Kidney tubule cell (primary cell): ENCODE measurements around the gene FBXW5.

Source experiments
- DNase-seq: peaks from one replicate; pipeline ENCODE4 v3.0.0-alpha.2; 2018; ENCODE audit warnings: low spot score

The FBXW5 gene

DNA sequence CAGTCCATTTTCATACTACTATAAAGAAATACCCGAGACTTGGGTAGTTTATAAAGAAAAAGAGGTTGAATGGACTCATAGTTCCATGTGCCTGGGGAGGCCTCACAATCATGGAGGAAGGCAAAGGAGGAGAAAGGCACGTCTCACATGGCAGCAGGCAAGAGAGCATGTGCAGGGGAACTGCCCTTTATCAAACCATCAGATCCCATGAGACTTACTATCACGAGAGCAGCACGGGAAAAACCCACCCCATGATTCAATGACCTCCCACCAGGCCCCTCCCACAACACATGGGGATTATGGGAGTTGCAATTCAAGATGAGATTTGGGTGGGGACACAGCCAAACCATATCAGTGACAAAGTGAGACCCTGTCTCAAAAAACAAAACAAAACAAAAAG, 38.3 kb downstream of the FBXW5 start:
- no peak for DNase-seq

DNA sequence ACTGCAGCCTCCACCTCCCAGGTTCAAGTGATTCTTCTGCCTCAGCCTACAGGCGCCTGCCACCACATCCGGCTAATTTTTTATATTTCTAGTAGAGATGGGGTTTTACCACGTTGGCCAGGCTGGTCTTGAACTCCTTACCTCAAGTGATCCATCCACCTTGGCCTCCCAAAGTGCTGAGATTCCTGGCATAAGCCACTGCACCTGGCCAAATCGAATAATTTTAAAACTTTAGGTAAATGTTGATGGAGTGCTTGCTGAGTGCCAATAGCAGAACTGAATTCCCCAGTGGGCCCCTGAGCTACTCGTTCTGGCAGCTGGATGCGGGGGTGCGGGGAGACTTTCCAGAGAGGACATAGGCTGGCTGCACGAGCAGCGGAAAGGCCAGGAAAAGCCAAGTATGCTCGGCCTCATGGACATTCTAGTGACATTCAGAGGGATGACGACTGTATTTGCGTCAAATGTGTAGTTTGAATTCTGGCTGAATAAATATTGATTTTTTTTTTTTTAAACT, 41.4 kb downstream of the FBXW5 start:
- no peak for DNase-seq

DNA sequence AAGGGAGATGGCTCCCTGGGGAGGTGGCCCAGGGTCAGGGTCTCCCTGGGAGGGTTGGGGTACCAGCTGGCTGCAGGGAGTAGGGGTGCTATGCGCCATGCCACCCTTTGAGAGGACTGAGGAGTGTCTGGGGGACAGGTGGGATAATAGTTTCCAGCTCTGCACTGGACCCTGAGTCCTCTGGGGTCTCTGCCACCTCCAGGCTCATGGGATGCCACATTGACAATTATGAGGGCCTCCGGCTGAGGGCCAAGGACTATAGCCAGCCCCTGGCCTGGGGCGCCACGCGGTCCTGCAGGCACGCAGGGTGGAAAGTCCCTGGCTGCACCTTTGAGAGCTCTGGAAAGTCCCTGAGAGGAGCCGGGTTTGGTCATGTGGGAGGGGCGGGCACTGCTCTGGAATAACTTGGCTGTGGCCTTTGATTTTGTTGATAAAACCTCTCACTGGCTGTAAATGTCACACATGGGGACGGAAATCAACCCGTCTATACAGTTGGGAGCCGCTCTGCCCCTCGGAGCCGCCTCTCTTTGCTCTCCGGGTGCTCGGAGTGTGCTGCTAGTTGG, 42.2 kb downstream of the FBXW5 start:
- DNase-seq, result peak; percentile 95

DNA sequence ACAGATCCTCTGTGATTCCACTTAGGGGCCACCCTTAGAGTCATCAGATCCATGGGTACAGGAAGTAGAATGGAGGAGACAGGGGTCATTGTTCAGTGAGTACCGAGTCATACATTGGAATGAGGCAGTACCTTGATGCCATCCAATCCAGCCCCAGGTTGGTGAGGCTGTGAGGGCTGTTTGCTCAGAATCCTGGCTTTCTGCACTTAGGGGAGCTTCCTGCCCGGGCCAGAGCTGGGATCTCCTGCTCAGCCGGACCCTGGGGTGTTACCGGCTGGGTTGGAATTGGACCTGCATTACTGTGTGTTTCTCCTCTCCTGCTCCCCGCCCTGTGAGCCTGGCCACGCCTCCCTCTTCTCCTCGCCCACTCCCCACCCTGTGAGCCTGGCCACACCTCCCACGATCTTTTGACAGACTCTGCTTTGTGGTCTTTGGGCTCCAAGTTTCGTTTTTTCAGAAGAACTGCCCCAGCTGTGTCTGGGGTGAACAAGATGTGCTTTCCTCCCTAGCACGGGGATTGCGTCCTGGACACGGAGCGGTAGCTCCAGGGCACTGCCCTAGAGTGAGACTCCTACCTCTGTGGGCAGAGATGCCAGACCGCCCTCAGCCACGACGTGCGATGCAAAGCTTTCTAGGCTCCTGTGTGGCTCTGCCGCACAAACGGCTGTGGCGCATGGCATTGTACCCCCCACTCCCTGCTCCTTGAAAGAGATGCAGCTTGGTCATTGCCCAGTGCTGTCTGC, 42.9 kb downstream of the FBXW5 start:
- DNase-seq, result peak; percentile 97

- DNase-seq, result peak; percentile 81
Measured at GRCh38 chr9:136900988-136901515, 43.5 kb downstream of the FBXW5 start.

GRCh38 chr9:136900556-136900955, 44.0 kb downstream of the FBXW5 start:
- DNase-seq, result no peak

GRCh38 chr9:136899196-136899595, 45.3 kb downstream of the FBXW5 start:
- DNase-seq, result no peak

- no peak for DNase-seq
Measured at GRCh38 chr9:136898483-136899100, 45.9 kb downstream of the FBXW5 start.

GRCh38 chr9:136896027-136896426, 48.5 kb downstream of the FBXW5 start:
- no peak for DNase-seq

GRCh38 chr9:136890661-136891060, 53.9 kb downstream of the FBXW5 start:
- no peak for DNase-seq
